ENCODE measurements around the gene SMIM9. TPM values are rescaled to one million over a fixed set of nuclear protein-coding genes. Genes with fewer than 3 reads are reported as not detected.
"Not testable (repeated sequence)": the region's sequence is repeated elsewhere in the genome, so short reads cannot be mapped to it uniquely, and the experiment has no call there.

The SMIM9 gene
- total RNA-seq = not detected

DNA sequence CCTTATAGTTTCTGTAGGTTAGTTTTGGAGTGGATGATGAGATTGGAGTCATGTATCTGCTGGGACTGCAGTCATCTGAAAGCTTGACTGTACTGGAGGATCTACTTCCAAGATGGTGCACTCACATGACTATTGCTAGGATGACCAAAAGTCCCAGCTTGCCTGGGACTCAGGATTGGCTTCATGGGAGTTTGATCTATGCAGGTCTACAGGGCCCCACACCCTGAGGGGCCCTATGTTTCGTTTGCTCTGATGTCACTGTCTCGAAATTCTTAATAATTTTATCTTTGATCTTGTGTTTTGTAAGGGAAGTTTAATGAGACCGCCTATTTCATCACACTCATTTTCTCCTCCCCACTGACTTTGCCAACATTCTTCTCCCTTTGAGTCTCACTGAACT is at the start of gene SMIM9:
Gene SMIM9 (minus strand): TSS at position 101 of the 400 bp plus-strand sequence. CDS start 3,806 bp downstream, outside the sequence.
- Mint-ChIP-seq H3K9me3 (no peaks in the 10 kb centered on the region), H3K27ac (no peak within 1 kb of the TSS), H3K36me3 (no peaks in the 10 kb centered on the region), H3K4me1 (ENCODE audit: low read depth) (peaks cover 3% of the 10 kb centered on the region), H3K4me3 (no peak within 1 kb of the TSS), H3K27me3 (no peaks in the 10 kb centered on the region)
- DNase-seq = no peak
- intact Hi-C loops (cut with micrococcal nuclease) = no loop called here
- ChIA-PET POLR2A (no interaction called here), CTCF (interaction anchor here (1.6 kb wide), 1 partner anchor 86 kb away, joined by 7 read pairs; no protein-coding TSS in a partner anchor)

DNA sequence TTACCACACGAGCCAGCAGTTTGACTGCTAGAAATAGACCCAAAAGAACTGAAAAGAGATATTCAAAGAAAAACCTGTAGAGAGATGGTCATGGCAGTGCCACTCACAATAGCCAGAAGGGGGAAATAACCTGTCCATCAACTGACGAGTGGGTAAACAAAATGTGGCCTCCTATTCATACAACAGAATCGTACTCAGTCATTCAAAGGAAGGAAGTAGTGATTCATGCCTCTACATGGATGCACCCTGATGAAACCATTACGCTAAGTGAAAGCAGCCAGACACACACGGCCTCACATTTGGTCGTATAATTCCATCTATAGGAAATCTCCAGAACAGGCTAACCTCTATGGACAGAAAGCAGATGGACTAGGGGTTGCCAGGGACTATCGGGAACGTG is 49.6 kb upstream of the SMIM9 start:
- H3K4me1 Mint-ChIP-seq (ENCODE audit: low read depth); intact Hi-C loops (cut with micrococcal nuclease); POLR2A ChIA-PET: not testable (repeated sequence)

DNA sequence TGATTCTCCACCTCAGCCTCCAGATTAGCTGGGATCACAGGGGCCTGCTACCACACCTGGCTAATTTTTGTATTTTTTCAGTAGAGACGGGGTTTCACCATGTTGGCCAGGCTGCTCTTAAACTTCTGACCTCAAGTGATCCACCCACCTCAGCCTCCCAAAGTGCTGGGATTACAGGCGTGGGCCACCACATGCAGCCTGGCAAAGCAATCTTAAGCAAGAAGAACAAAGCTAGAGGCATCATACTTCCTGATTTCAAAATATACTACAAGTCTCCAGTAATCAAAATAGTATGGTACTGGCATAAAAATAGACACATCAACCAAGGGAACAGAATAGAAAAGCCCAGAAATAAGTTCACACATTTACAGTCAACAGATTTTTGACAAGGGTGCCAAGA is 38.9 kb upstream of the SMIM9 start:
- intact Hi-C loops (cut with micrococcal nuclease) = no loop called here
- ChIA-PET POLR2A (no interaction called here), CTCF (no interaction called here)
- DNase-seq = no peak
- no peaks in the 10 kb centered on the region for H3K4me1 Mint-ChIP-seq (ENCODE audit: low read depth)
- H3K27me3 Mint-ChIP-seq = no peaks in the 10 kb centered on the region
- H3K4me3 Mint-ChIP-seq = no peak overlapping the region
- no peak overlapping the region for H3K27ac Mint-ChIP-seq
- no peaks in the 10 kb centered on the region for H3K36me3 Mint-ChIP-seq
- H3K9me3 Mint-ChIP-seq = peaks cover 20% of the 10 kb centered on the region

More for the DNA sequence above, 49.6 kb upstream of the SMIM9 start:
- H3K27ac Mint-ChIP-seq, H3K36me3 Mint-ChIP-seq, H3K27me3 Mint-ChIP-seq, DNase-seq, H3K4me3 Mint-ChIP-seq, CTCF ChIA-PET, H3K9me3 Mint-ChIP-seq: not testable (repeated sequence)

GRCh38 chrX:154868522-154868921 is 34.1 kb upstream of the SMIM9 start:
- DNase-seq; H3K36me3 Mint-ChIP-seq; CTCF ChIA-PET; H3K27me3 Mint-ChIP-seq; intact Hi-C loops (cut with micrococcal nuclease); H3K4me1 Mint-ChIP-seq (ENCODE audit: low read depth); POLR2A ChIA-PET; H3K27ac Mint-ChIP-seq; H3K4me3 Mint-ChIP-seq: not testable (repeated sequence)
- peaks cover 26% of the 10 kb centered on the region for H3K9me3 Mint-ChIP-seq

DNA sequence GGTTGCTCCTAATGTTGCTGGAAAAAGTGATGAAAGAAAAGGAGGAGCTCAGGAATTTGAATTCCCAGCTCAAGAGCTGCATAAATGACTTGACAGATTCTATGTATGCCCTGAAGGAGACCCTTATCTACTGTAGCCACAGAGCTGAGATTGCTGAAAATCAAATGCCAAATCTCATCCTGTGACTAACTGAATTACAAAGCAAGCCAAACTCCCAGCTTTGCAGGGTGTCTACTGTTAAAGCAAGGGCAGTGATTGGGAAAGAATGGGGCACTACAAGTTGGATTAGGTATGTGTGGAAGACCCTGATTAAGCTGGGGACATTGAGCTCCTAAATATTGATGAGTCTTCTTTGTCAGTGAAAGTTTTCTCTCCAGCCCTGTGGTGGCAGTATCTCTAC is 20.8 kb upstream of the SMIM9 start:
- no peak overlapping the region for H3K27ac Mint-ChIP-seq
- H3K4me1 Mint-ChIP-seq (ENCODE audit: low read depth) = no peaks in the 10 kb centered on the region
- H3K9me3 Mint-ChIP-seq = no peaks in the 10 kb centered on the region
- no peak overlapping the region for H3K4me3 Mint-ChIP-seq
- POLR2A ChIA-PET = no interaction called here
- no peaks in the 10 kb centered on the region for H3K36me3 Mint-ChIP-seq
- intact Hi-C loops (cut with micrococcal nuclease) = no loop called here
- H3K27me3 Mint-ChIP-seq = no peaks in the 10 kb centered on the region
- no peak for DNase-seq
- CTCF ChIA-PET = no interaction called here

GRCh38 chrX:154850957-154851611 is 16.6 kb upstream of the SMIM9 start:
- intact Hi-C loops (cut with micrococcal nuclease) = no loop called here
- no peak overlapping the region for H3K4me3 Mint-ChIP-seq
- ChIA-PET CTCF (no interaction called here), POLR2A (no interaction called here)
- H3K4me1 Mint-ChIP-seq (ENCODE audit: low read depth) = no peaks in the 10 kb centered on the region
- H3K27me3 Mint-ChIP-seq = no peaks in the 10 kb centered on the region
- H3K36me3 Mint-ChIP-seq = no peaks in the 10 kb centered on the region
- H3K27ac Mint-ChIP-seq = no peak overlapping the region
- no peaks in the 10 kb centered on the region for H3K9me3 Mint-ChIP-seq
- no peak for DNase-seq

DNA sequence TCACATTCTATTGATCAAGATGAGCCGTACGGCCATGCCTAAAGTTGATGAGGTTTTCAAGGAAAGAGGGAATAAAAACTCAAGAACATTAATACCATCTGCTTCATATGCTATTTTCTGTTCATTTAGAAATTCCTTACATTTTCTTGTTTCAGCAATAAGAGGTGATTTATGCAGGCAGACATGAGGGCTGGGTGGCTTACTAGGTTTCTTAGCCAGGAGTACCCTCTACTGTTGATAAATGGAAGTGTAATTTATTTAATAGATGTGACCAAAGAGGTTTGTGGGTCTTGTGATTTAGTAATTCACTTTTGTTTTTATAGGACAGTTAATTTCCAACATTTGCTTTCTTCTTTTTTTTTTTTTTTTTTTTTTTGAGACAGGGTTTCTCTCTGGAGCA is 6.4 kb upstream of the SMIM9 start:
- CTCF ChIA-PET = interaction anchor here (1.0 to 4.4 kb wide), 4 partner anchors 28 to 91 kb away, joined by 5 to 28 read pairs (median 5); partner anchors contain the start of genes GAB3 and MPP1
- POLR2A ChIA-PET = no interaction called here

DNA sequence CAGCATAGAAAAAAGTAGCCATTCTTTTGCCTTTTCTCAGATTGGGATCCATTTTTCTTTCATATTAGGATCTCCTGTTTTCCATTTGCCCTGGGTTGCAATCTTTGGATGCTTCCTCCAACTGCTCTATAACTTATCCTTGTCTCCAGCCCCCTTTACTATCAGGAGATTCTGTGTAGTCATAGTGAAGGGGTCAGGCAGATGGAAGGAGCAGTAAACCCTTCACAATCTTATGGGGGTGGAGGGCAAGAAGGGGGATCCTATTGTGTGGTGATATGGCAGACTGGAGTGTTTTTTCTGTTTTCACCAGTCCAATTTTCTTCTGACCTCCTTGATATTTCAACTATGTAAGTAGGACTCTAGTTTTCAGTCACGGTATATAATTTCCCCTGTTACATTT is 1.7 kb upstream of the SMIM9 start:
- no peaks in the 10 kb centered on the region for H3K9me3 Mint-ChIP-seq
- no peak for DNase-seq
- no peaks in the 10 kb centered on the region for H3K36me3 Mint-ChIP-seq
- intact Hi-C loops (cut with micrococcal nuclease) = no loop called here
- ChIA-PET POLR2A (no interaction called here), CTCF (no interaction called here)
- H3K4me1 Mint-ChIP-seq (ENCODE audit: low read depth) = no peaks in the 10 kb centered on the region
- H3K27ac Mint-ChIP-seq = no peak overlapping the region
- no peak overlapping the region for H3K4me3 Mint-ChIP-seq
- H3K27me3 Mint-ChIP-seq = no peaks in the 10 kb centered on the region

More for the DNA sequence above, 6.4 kb upstream of the SMIM9 start:
- H3K36me3 Mint-ChIP-seq = no peaks in the 10 kb centered on the region
- intact Hi-C loops (cut with micrococcal nuclease) = loop anchor here (2.0 kb wide), 1 partner anchor 64 kb away; no protein-coding TSS in a partner anchor
- peak; percentile 9 for DNase-seq
- no peak overlapping the region for H3K4me3 Mint-ChIP-seq
- H3K27ac Mint-ChIP-seq = no peak overlapping the region
- no peaks in the 10 kb centered on the region for H3K4me1 Mint-ChIP-seq (ENCODE audit: low read depth)
- H3K9me3 Mint-ChIP-seq = no peaks in the 10 kb centered on the region
- H3K27me3 Mint-ChIP-seq = no peaks in the 10 kb centered on the region

DNA sequence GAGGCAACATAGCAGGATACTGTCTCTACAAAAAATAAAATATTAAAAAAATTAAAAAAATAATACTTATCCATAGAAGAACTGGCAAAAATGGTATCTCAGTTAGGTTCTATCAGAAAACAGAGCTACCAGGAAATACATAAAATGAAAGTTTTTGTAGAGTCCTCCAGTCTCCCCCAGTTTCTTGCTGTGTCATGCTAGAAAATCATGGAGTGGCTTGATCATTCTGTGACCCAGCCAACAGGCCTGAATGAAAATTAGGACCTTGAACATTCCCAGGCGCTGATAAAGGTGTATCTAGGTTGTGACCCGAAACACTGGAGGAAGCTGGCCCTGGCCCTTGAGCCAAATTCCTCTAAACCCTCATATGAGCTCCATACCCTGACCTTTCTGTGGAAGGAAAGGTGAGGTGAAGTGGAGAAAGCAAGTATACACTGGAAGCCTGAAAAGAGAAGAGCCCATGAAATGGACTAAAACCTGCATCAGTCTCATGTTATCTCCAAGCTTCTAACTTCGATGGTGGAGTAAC is 652 bp downstream of the SMIM9 start:
- no peaks in the 10 kb centered on the region for H3K36me3 Mint-ChIP-seq
- intact Hi-C loops (cut with micrococcal nuclease) = no loop called here

DNA sequence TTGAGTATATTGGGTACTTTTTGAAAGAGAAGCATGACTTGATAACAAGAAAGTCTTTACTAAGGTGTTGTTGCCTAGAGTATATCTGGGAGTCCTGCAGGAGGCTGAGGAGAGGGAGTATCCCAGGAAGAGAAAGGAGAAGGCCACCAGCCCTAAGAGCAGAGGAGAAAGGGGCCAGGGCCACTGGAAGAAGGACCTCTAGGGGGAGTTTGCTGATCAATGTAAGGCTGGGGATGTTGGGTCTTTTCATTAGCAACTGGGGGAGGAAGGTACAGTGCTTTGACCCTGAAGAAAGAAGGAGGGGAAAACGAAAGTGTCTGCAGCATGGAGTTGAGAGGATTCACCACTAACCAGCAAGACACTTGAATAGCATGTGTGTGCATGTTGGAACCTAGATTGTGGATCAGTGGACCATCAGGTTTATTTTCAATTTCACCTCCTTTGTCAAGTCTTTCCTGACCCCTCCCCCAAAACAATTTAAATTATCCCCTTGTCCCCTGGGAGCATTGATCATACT is 4.5 kb downstream of the SMIM9 start:
- peaks cover 20% of the 10 kb centered on the region for H3K4me1 Mint-ChIP-seq (ENCODE audit: low read depth)
- no peak overlapping the region for H3K4me3 Mint-ChIP-seq
- DNase-seq = no peak
- H3K27me3 Mint-ChIP-seq = no peaks in the 10 kb centered on the region
- POLR2A ChIA-PET = no interaction called here
- no peaks in the 10 kb centered on the region for H3K9me3 Mint-ChIP-seq
- no peak overlapping the region for H3K27ac Mint-ChIP-seq
- H3K36me3 Mint-ChIP-seq = no peaks in the 10 kb centered on the region
- intact Hi-C loops (cut with micrococcal nuclease) = no loop called here
- CTCF ChIA-PET = no interaction called here

More for the DNA sequence above, 652 bp downstream of the SMIM9 start:
- no peak overlapping the region for H3K27ac Mint-ChIP-seq
- no peaks in the 10 kb centered on the region for H3K27me3 Mint-ChIP-seq
- no peaks in the 10 kb centered on the region for H3K9me3 Mint-ChIP-seq
- peaks cover 7% of the 10 kb centered on the region for H3K4me1 Mint-ChIP-seq (ENCODE audit: low read depth)
- CTCF ChIA-PET = interaction anchor here (1.6 kb wide), 1 partner anchor 85 kb away, joined by 7 read pairs; no protein-coding TSS in a partner anchor
- POLR2A ChIA-PET = no interaction called here
- no peak overlapping the region for H3K4me3 Mint-ChIP-seq
- DNase-seq = no peak

DNA sequence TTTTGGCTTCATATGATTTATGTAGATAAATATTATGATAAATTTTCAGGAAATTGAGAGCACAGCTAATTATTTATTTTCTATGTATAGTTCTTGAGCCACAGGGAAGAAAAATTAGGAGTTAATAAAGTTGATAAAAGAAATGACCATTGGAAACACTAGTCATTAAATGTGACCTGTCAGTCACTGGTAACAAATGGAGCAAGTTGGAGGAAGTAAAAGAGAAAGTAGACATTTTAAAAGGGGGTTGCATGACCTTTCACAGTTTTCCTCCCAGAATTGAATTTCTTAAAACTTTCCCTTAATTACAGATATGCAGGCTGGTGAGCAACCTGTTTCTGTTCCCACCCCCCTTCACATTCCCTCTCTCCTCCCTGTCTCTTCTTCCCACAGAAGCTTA is 5.3 kb downstream of the SMIM9 start:
- H3K9me3 Mint-ChIP-seq = no peaks in the 10 kb centered on the region
- POLR2A ChIA-PET = no interaction called here
- no peaks in the 10 kb centered on the region for H3K27me3 Mint-ChIP-seq
- H3K36me3 Mint-ChIP-seq = no peaks in the 10 kb centered on the region
- CTCF ChIA-PET = no interaction called here
- no peak overlapping the region for H3K27ac Mint-ChIP-seq
- no peak for DNase-seq
- peaks cover 20% of the 10 kb centered on the region for H3K4me1 Mint-ChIP-seq (ENCODE audit: low read depth)
- no peak overlapping the region for H3K4me3 Mint-ChIP-seq
- intact Hi-C loops (cut with micrococcal nuclease) = no loop called here

DNA sequence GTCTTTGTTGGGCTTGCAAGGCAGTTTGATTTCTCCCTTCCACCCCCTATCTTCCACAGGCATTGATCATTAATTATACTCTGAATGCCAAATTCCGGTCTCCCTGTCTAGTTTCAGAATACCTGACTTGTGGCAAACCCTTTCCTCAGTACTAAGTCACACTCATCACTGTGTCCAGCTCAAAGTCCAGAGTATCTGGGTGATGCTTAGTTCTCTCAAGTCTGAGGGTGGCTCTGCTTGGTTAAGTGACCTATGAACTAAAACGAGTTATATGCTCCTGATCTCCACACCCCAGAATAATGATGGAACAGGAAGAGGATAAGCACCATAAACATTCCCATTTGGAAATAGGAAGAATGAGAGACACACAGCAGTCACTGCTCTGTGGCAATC is 6.5 kb downstream of the SMIM9 start:
- Mint-ChIP-seq H3K9me3 (no peaks in the 10 kb centered on the region), H3K4me3 (no peak overlapping the region), H3K36me3 (no peaks in the 10 kb centered on the region), H3K4me1 (ENCODE audit: low read depth) (peaks cover 20% of the 10 kb centered on the region), H3K27ac (peak overlapping the region; percentile 23), H3K27me3 (no peaks in the 10 kb centered on the region)
- POLR2A ChIA-PET = no interaction called here
- CTCF ChIA-PET = no interaction called here
- DNase-seq = no peak
- intact Hi-C loops (cut with micrococcal nuclease) = no loop called here
